HepG2 (cell line): Measurements from ENCODE around the gene GLIPR1L2. TPM values are rescaled to one million over a fixed set of nuclear protein-coding genes. Genes with fewer than 3 reads are reported as not detected.

ENCODE experiments used
- AGO2 ChIP-seq: fragments of 200-400 bp; formaldehyde crosslinking; optimal IDR thresholded peaks from 2 replicates; pipeline ENCODE3; 2017; ENCODE audit warnings: mild to moderate bottlenecking, low read depth, low read length, moderate library complexity
- ARNT2 ChIP-seq: sonication (generic); formaldehyde crosslinking; IDR thresholded peaks from 2 replicates; pipeline ENCODE4 v1.8.0; 2022; ENCODE audit warnings: mild to moderate bottlenecking, low read depth, missing genetic modification reagents, moderate library complexity
- DZIP1 ChIP-seq: sonication (generic); formaldehyde crosslinking; IDR thresholded peaks from 2 replicates; pipeline ENCODE4 v1.5.0; 2020; ENCODE audit warnings: mild to moderate bottlenecking, missing genetic modification reagents
- ELK4 ChIP-seq: sonication (generic); formaldehyde crosslinking; IDR thresholded peaks from 2 replicates; pipeline ENCODE4 v1.9.0; 2021; ENCODE audit warnings: missing genetic modification reagents, borderline replicate concordance
- FLYWCH1 ChIP-seq: sonication (generic); formaldehyde crosslinking; IDR thresholded peaks from 2 replicates; pipeline ENCODE4 v1.8.1; 2023; ENCODE audit warnings: mild to moderate bottlenecking, missing genetic modification reagents
- HHEX ChIP-seq: IDR thresholded peaks from 2 replicates; pipeline ENCODE4 v1.6.1; 2016; ENCODE audit warnings: control low read depth
- IRF1 ChIP-seq: sonication (generic); formaldehyde crosslinking; IDR thresholded peaks from 2 replicates; pipeline ENCODE4 v1.4.0; 2020; ENCODE audit warnings: low read depth, mild to moderate bottlenecking, missing genetic modification reagents
- SPEN ChIP-seq: sonication (generic); formaldehyde crosslinking; IDR thresholded peaks from 2 replicates; pipeline ENCODE4 v1.5.1; 2020; ENCODE audit warnings: low read depth, mild to moderate bottlenecking, missing genetic modification reagents
- STAT5B ChIP-seq: sonication (generic); formaldehyde crosslinking; IDR thresholded peaks from 2 replicates; pipeline ENCODE4 v1.4.0; 2020; ENCODE audit warnings: missing genetic modification reagents
- TOE1 ChIP-seq: sonication (generic); formaldehyde crosslinking; IDR thresholded peaks from 2 replicates; pipeline ENCODE4 v1.4.0; 2020; ENCODE audit warnings: mild to moderate bottlenecking, missing genetic modification reagents
- U2AF2 ChIP-seq: fragments of 200-400 bp; formaldehyde crosslinking; IDR thresholded peaks from 2 replicates; pipeline ENCODE4 v1.6.1; 2017; ENCODE audit warnings: low read depth, mild to moderate bottlenecking, low read length
- ZBTB44 ChIP-seq: sonication (generic); formaldehyde crosslinking; IDR thresholded peaks from 2 replicates; pipeline ENCODE4 v1.4.0; 2020; ENCODE audit warnings: missing genetic modification reagents
- ZNF12 ChIP-seq: sonication (generic); formaldehyde crosslinking; IDR thresholded peaks from 2 replicates; pipeline ENCODE4 v1.5.0; 2020; ENCODE audit warnings: missing genetic modification reagents
- ZNF441 ChIP-seq: sonication (generic); formaldehyde crosslinking; IDR thresholded peaks from 2 replicates; pipeline ENCODE4 v1.7.0; 2021; ENCODE audit warnings: missing genetic modification reagents, borderline replicate concordance
- ZNF543 ChIP-seq: sonication (generic); formaldehyde crosslinking; IDR thresholded peaks from 2 replicates; pipeline ENCODE4 v1.4.0; 2020; ENCODE audit warnings: mild to moderate bottlenecking, missing genetic modification reagents
- ZNF720 ChIP-seq: sonication (generic); formaldehyde crosslinking; IDR thresholded peaks from 2 replicates; pipeline ENCODE4 v1.4.0; 2020; ENCODE audit warnings: missing genetic modification reagents
- ZSCAN21 ChIP-seq: sonication (generic); formaldehyde crosslinking; IDR thresholded peaks from 2 replicates; pipeline ENCODE4 v1.8.0; 2022; ENCODE audit warnings: mild to moderate bottlenecking, missing genetic modification reagents, moderate library complexity, borderline replicate concordance
- polyA plus RNA-seq, 8 experiments: library from polyadenylated mRNA; depleted of rRNA in 3 of 8; stranded (reverse) in 7 of 8; unstranded in 1 of 8; fragments of >200 nt; fragmentation: Illumina TruSeq in 4 of 8; extraction: Trizol in 4 of 8; gene quantifications; 2 replicates each; pipeline versions ENCODE4 v1.2.1 to v1.2.3, GENCODE V29; 2011 to 2016; ENCODE audit warnings: low read depth in 4 of 8, missing spikeins in 1 of 8, mixed read lengths in 1 of 8; ENCODE audit not compliant: insufficient read depth in 1 of 8
- total RNA-seq, 5 experiments: library from RNA; depleted of rRNA; stranded (reverse); fragments of >200 nt; fragmentation: Illumina TruSeq; extraction: Trizol; gene quantifications; 2 replicates each; pipeline ENCODE4 v1.2.3, GENCODE V29; 2016; ENCODE audit warnings: low read depth in 1 of 5
- TF ChIP-seq, protein P1 (sequence below): sonication (generic); formaldehyde crosslinking; IDR thresholded peaks from 2 replicates; pipeline ENCODE4 v1.8.0; 2022; ENCODE audit warnings: mild to moderate bottlenecking, missing genetic modification reagents, borderline replicate concordance
- TF ChIP-seq, protein P2 (sequence below): fragments of 450-650 bp; IDR thresholded peaks from 2 replicates; pipeline ENCODE4 v1.6.1; 2017; ENCODE audit warnings: mild to moderate bottlenecking

GLIPR1L2 gene
- total and polyA plus RNA-seq, 2 of the 13 experiments (the other 11 are each of a cell fraction or from before 2014, with no cell fraction given), result not detected

GRCh38 chr12:75444429-75445136 is 53.7 kb downstream of the GLIPR1L2 start (continued):
- TF ChIP-seq DZIP1 (CRISPR knock-in tag) (no peak), ZSCAN21 (CRISPR knock-in tag) (no peak), AGO2 (no peak), ZNF720 (CRISPR knock-in tag) (no peak), STAT5B (no peak), U2AF2 (no peak), HHEX (CRISPR knock-in tag) (no peak), ZBTB44 (no peak), IRF1 (no peak), SPEN (no peak), ZNF12 (peak; percentile 85), TOE1 (no peak), ELK4 (CRISPR knock-in tag) (no peak), ARNT2 (CRISPR knock-in tag) (no peak), ZNF543 (CRISPR knock-in tag) (no peak), ZNF441 (CRISPR knock-in tag) (no peak), FLYWCH1 (CRISPR knock-in tag) (no peak)
- TF ChIP-seq, protein P1, sequence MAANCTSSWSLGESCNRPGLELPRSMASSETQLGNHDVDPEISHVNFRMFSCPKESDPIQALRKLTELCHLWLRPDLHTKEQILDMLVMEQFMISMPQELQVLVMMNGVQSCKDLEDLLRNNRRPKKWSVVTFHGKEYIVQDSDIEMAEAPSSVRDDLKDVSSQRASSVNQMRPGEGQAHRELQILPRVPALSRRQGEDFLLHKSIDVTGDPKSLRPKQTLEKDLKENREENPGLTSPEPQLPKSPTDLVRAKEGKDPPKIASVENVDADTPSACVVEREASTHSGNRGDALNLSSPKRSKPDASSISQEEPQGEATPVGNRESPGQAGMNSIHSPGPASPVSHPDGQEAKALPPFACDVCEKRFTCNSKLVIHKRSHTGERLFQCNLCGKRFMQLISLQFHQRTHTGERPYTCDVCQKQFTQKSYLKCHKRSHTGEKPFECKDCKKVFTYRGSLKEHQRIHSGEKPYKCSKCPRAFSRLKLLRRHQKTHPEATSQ, result no peak
- TF ChIP-seq, protein P2, sequence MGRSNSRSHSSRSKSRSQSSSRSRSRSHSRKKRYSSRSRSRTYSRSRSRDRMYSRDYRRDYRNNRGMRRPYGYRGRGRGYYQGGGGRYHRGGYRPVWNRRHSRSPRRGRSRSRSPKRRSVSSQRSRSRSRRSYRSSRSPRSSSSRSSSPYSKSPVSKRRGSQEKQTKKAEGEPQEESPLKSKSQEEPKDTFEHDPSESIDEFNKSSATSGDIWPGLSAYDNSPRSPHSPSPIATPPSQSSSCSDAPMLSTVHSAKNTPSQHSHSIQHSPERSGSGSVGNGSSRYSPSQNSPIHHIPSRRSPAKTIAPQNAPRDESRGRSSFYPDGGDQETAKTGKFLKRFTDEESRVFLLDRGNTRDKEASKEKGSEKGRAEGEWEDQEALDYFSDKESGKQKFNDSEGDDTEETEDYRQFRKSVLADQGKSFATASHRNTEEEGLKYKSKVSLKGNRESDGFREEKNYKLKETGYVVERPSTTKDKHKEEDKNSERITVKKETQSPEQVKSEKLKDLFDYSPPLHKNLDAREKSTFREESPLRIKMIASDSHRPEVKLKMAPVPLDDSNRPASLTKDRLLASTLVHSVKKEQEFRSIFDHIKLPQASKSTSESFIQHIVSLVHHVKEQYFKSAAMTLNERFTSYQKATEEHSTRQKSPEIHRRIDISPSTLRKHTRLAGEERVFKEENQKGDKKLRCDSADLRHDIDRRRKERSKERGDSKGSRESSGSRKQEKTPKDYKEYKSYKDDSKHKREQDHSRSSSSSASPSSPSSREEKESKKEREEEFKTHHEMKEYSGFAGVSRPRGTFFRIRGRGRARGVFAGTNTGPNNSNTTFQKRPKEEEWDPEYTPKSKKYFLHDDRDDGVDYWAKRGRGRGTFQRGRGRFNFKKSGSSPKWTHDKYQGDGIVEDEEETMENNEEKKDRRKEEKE, result no peak
